HG03280 (cell line): ENCODE data around the gene CAV1.

Experiments
- ATAC-seq: cut with Tn5 transposase; IDR thresholded peaks from one replicate; pipeline ENCODE4 v1.9.1; 2021; ENCODE audit warnings: mild to moderate bottlenecking, moderate library complexity; ENCODE audit not compliant: unreplicated experiment

CAV1 gene

GRCh38 chr7:116528008-116528789 is 3.4 kb downstream of the CAV1 start:
- ATAC-seq = no peak

GRCh38 chr7:116529250-116529649 is 4.4 kb downstream of the CAV1 start:
- ATAC-seq = no peak

- ATAC-seq = no peak
Measured at GRCh38 chr7:116530107-116530820, 5.4 kb downstream of the CAV1 start.

- no peak for ATAC-seq
Measured at GRCh38 chr7:116532102-116532688, 7.4 kb downstream of the CAV1 start.

- ATAC-seq = no peak
Measured at GRCh38 chr7:116534790-116535189, 10.0 kb downstream of the CAV1 start.

GRCh38 chr7:116535416-116535815 is 10.6 kb downstream of the CAV1 start:
- no peak for ATAC-seq

- no peak for ATAC-seq
Measured at GRCh38 chr7:116538138-116538537, 13.3 kb downstream of the CAV1 start.

- no peak for ATAC-seq
Measured at GRCh38 chr7:116539879-116540278, 15.0 kb downstream of the CAV1 start.

GRCh38 chr7:116540743-116541142 is 15.9 kb downstream of the CAV1 start:
- no peak for ATAC-seq

- no peak for ATAC-seq
Measured at GRCh38 chr7:116541951-116542350, 17.1 kb downstream of the CAV1 start.

GRCh38 chr7:116542618-116543017 is 17.8 kb downstream of the CAV1 start:
- ATAC-seq = no peak

GRCh38 chr7:116543664-116544063 is 18.8 kb downstream of the CAV1 start:
- peak; percentile 40 for ATAC-seq

GRCh38 chr7:116544487-116544886 is 19.7 kb downstream of the CAV1 start:
- ATAC-seq = no peak

- ATAC-seq = no peak
Measured at GRCh38 chr7:116545411-116545993, 20.7 kb downstream of the CAV1 start.

- no peak for ATAC-seq
Measured at GRCh38 chr7:116546054-116546453, 21.2 kb downstream of the CAV1 start.

GRCh38 chr7:116546916-116547315 is 22.1 kb downstream of the CAV1 start:
- no peak for ATAC-seq

- ATAC-seq = no peak
Measured at GRCh38 chr7:116547347-116547746, 22.5 kb downstream of the CAV1 start.

- ATAC-seq = peak; percentile 91
Measured at GRCh38 chr7:116548506-116548905, 23.7 kb downstream of the CAV1 start.

- no peak for ATAC-seq
Measured at GRCh38 chr7:116549370-116549769, 24.5 kb downstream of the CAV1 start.

GRCh38 chr7:116551692-116552091 is 26.9 kb downstream of the CAV1 start:
- no peak for ATAC-seq

GRCh38 chr7:116552602-116553001 is 27.8 kb downstream of the CAV1 start:
- ATAC-seq = no peak
